ENCODE data around the gene TMC7.

GRCh38 chr16:19075511-19075910 is 91.8 kb downstream of the TMC7 start:
- TF ChIP-seq, protein P1, sequence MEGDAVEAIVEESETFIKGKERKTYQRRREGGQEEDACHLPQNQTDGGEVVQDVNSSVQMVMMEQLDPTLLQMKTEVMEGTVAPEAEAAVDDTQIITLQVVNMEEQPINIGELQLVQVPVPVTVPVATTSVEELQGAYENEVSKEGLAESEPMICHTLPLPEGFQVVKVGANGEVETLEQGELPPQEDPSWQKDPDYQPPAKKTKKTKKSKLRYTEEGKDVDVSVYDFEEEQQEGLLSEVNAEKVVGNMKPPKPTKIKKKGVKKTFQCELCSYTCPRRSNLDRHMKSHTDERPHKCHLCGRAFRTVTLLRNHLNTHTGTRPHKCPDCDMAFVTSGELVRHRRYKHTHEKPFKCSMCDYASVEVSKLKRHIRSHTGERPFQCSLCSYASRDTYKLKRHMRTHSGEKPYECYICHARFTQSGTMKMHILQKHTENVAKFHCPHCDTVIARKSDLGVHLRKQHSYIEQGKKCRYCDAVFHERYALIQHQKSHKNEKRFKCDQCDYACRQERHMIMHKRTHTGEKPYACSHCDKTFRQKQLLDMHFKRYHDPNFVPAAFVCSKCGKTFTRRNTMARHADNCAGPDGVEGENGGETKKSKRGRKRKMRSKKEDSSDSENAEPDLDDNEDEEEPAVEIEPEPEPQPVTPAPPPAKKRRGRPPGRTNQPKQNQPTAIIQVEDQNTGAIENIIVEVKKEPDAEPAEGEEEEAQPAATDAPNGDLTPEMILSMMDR (IDR thresholded peaks at IDR 0.05; ENCODE audit: extremely low read depth in 1 of 2, insufficient read depth in 1 of 2, low read depth in 1 of 2, low read length in 2 of 2) = no peak
- no peak for TF ChIP-seq POLR2A (IDR thresholded peaks at IDR 0.05; ENCODE audit: low read depth, low read length)
